Left colon (tissue), 2 donors: ENCODE data around the gene VCL. TPM values are rescaled to one million over a fixed set of nuclear protein-coding genes. Genes with fewer than 3 reads are reported as not detected.

Source experiments
- ATAC-seq: fragments of 200-7000 bp; cut with Tn5 transposase; one replicate; pipeline ENCODE4 v1.9.1; 2020; ENCODE audit warnings: mild to moderate bottlenecking, moderate library complexity
- DNase-seq, 2 donors: peaks; one replicate each; pipeline ENCODE4 v3.0.0-alpha.2; 2020
- intact Hi-C, 2 donors: fragments of 100-400 bp; cut with DNase I in 1 of 2; cut with micrococcal nuclease in 1 of 2; formaldehyde crosslinking; loops; one replicate each; pipeline versions ENCODE4 v1.11.2 to v1.14.0; 2022; cut with DNase I, micrococcal nuclease
- total RNA-seq, 2 donors: library from RNA; stranded (reverse); fragmentation: NEBNext Ultra II Directional; extraction: Animal tissue kit (Norgen Biotek cat#: 25700); gene quantifications; one replicate each; pipeline ENCODE4 v1.2.1, GENCODE V29; 2021
- donor health status: DM: no; HTN: no; CAD: no.
- donor health status: DM: yes; HTN: yes; CAD: no.

The VCL gene
- total RNA-seq, 2 donors from 2014 or later: 122 to 123 TPM

- DNase-seq: no peak
- intact Hi-C loops: loop anchor here in 1 of 2 donors (5.0 kb wide), 1 partner anchor 196 kb away; no protein-coding TSS in a partner anchor
- no peak for ATAC-seq
Measured at GRCh38 chr10:74083304-74083703, 85.4 kb downstream of the VCL start.

- no peak for DNase-seq
- intact Hi-C loops: loop anchor here in 1 of 2 donors (5.0 kb wide), 1 partner anchor 198 kb away; no protein-coding TSS in a partner anchor
- no peak for ATAC-seq
Measured at GRCh38 chr10:74084955-74085354, 87.0 kb downstream of the VCL start.

- ATAC-seq (no peak), DNase-seq (no peak)
- intact Hi-C loops: no loop called here
Measured at GRCh38 chr10:74086317-74086716, 88.4 kb downstream of the VCL start.

GRCh38 chr10:74088722-74089121 is 90.8 kb downstream of the VCL start:
- intact Hi-C loops: no loop called here
- no peak for DNase-seq
- no peak for ATAC-seq

GRCh38 chr10:74092372-74092771 is 94.5 kb downstream of the VCL start:
- intact Hi-C loops: loop anchor here in 1 of 2 donors (10.0 kb wide), 1 partner anchor 208 kb away; no protein-coding TSS in a partner anchor
- DNase-seq (no peak), ATAC-seq (no peak)

GRCh38 chr10:74093530-74094164 is 95.7 kb downstream of the VCL start:
- ATAC-seq (no peak), DNase-seq (no peak)
- intact Hi-C loops: loop anchor here in 1 of 2 donors (10.0 kb wide), 1 partner anchor 209 kb away; no protein-coding TSS in a partner anchor

GRCh38 chr10:74094231-74094630 is 96.3 kb downstream of the VCL start:
- DNase-seq (no peak), ATAC-seq (no peak)
- intact Hi-C loops: loop anchor here in 1 of 2 donors (10.0 kb wide), 1 partner anchor 209 kb away; no protein-coding TSS in a partner anchor

- no peak for ATAC-seq
- no peak for DNase-seq
- intact Hi-C loops: loop anchor here in 1 of 2 donors (10.0 kb wide), 1 partner anchor 212 kb away; no protein-coding TSS in a partner anchor
Measured at GRCh38 chr10:74096777-74097176, 98.9 kb downstream of the VCL start.

GRCh38 chr10:74097776-74098175 is 99.9 kb downstream of the VCL start:
- intact Hi-C loops: loop anchor here in 1 of 2 donors (10.0 kb wide), 1 partner anchor 213 kb away; no protein-coding TSS in a partner anchor
- ATAC-seq: no peak
- no peak for DNase-seq

GRCh38 chr10:74099420-74099819 is 101.5 kb downstream of the VCL start:
- DNase-seq (no peak), ATAC-seq (no peak)
- intact Hi-C loops: loop anchor here in 1 of 2 donors (10.0 kb wide), 1 partner anchor 215 kb away; no protein-coding TSS in a partner anchor

- ATAC-seq (no peak), DNase-seq (no peak)
- intact Hi-C loops: loop anchor here in 1 of 2 donors (10.0 kb wide), 1 partner anchor 215 kb away; no protein-coding TSS in a partner anchor
Measured at GRCh38 chr10:74099836-74100235, 101.9 kb downstream of the VCL start.

GRCh38 chr10:74103560-74104258 is 105.8 kb downstream of the VCL start:
- intact Hi-C loops: no loop called here
- no peak for ATAC-seq
- DNase-seq: no peak

- intact Hi-C loops: no loop called here
- ATAC-seq (no peak), DNase-seq (no peak)
Measured at GRCh38 chr10:74104480-74104879, 106.6 kb downstream of the VCL start.

GRCh38 chr10:74104996-74105395 is 107.1 kb downstream of the VCL start:
- DNase-seq: no peak
- ATAC-seq: no peak
- intact Hi-C loops: no loop called here

GRCh38 chr10:74107391-74107790 is 109.5 kb downstream of the VCL start:
- no peak for DNase-seq
- intact Hi-C loops: no loop called here

GRCh38 chr10:74109452-74109851 is 111.5 kb downstream of the VCL start:
- DNase-seq (no peak), ATAC-seq (no peak)

More at GRCh38 chr10:74107391-74107790, 109.5 kb downstream of the VCL start:
- no peak for ATAC-seq

GRCh38 chr10:74110120-74110519 is 112.2 kb downstream of the VCL start:
- no peak for DNase-seq
- intact Hi-C loops: no loop called here
- ATAC-seq: no peak

More at GRCh38 chr10:74109452-74109851, 111.5 kb downstream of the VCL start:
- intact Hi-C loops: no loop called here

GRCh38 chr10:74111799-74112198 is 113.9 kb downstream of the VCL start:
- intact Hi-C loops: no loop called here
- DNase-seq: no peak
- ATAC-seq: no peak

- intact Hi-C loops: no loop called here
- no peak for DNase-seq
- ATAC-seq: no peak
Measured at GRCh38 chr10:74113546-74113945, 115.6 kb downstream of the VCL start.

- ATAC-seq (no peak), DNase-seq (no peak)
- intact Hi-C loops: no loop called here
Measured at GRCh38 chr10:74114041-74114448, 116.1 kb downstream of the VCL start.
